Stimulated activated effector memory CD8-positive, alpha-beta T cell treated with anti-CD3 and anti-CD28 coated beads, Interleukin-12 subunit alpha, Interleukin-12 subunit beta, amount 100 ng/mL, for 72 hours (primary cell): ENCODE data around the gene MYCBP2.
"Not testable (repeated sequence)": the region's sequence is repeated elsewhere in the genome, so short reads cannot be mapped to it uniquely, and the experiment has no call there.

Experiments used
- ATAC-seq: fragments of 150-1000 bp; cut with Tn5 transposase; 2 replicates; pipeline ENCODE4 v1.10.0; 2021
- DNase-seq, 2 donors: peaks; one replicate each; pipeline ENCODE4 v3.0.0; 2021 to 2022; ENCODE audit warnings: low spot score in 2 of 2
- H3K27ac Mint-ChIP-seq: one replicate; pipeline ENCODE4 v1.8.0; 2022; ENCODE audit warnings: mild to moderate bottlenecking, mixed read lengths
- H3K36me3 Mint-ChIP-seq: one replicate; pipeline ENCODE4 v1.8.0; 2022; ENCODE audit warnings: mild to moderate bottlenecking, mixed read lengths
- H3K4me1 Mint-ChIP-seq: one replicate; pipeline ENCODE4 v1.8.0; 2022; ENCODE audit warnings: mixed read lengths
- H3K4me3 Mint-ChIP-seq: one replicate; pipeline ENCODE4 v1.8.0; 2022; ENCODE audit warnings: mild to moderate bottlenecking, mixed read lengths
- H3K9me3 Mint-ChIP-seq: one replicate; pipeline ENCODE4 v1.8.0; 2022; ENCODE audit warnings: mixed read lengths

The MYCBP2 gene

DNA sequence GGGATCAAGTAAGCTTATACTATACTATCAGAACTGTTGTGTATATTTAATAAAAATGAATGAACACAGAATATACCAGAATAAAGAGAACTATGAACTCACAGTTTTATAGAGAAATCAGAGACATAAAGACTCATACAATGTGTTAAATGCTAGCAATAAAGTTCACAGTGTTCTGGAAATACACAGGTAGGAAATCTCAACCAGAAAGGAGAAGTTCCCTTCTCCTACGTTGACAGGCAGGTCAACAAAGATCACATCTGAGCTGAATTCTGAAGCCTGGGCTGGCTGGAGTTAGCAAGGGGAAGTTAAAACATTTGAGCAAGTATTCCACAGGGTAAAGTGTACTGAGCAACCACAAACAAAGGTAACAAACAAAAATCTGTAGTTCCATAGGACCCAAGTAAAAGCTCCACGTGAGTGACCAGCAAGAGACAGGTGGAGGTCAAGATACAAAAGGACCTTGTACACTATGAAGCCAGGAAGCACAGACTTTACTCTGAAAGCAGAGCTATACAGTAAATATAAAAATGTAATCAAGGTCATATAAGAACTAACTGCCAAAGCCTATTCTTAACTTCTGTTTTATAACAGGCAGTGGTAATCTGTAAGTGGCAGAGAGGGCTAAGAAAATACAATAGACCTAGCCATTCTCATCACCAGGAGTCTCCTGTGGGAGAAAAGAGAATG lies 312.9 kb downstream of the MYCBP2 start:
- H3K4me1 Mint-ChIP-seq, result peaks cover 37% of the 10 kb centered on the region
- H3K4me3 Mint-ChIP-seq, result no peak overlapping the region
- ATAC-seq (no peak), DNase-seq (no peak)
- H3K27ac Mint-ChIP-seq, result no peak overlapping the region
- peaks cover 100% of the 10 kb centered on the region for H3K36me3 Mint-ChIP-seq
- no peaks in the 10 kb centered on the region for H3K9me3 Mint-ChIP-seq

DNA sequence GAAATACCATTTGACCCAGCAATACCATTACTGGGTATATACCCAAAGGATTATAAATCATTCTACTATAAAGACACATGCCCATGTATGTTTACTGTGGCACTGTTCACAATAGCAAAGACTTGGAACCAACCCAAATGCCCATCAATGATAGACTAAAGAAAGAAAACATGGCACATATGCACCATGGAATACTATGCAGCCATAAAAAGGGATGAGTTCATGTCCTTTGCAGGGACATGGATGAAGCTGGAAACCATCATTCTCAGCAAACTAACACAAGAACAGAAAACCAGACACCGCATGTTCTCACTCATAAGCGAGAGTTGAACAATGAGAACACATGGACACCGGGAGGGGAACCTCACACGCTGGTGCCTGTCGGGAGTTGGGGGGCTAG lies 317.2 kb downstream of the MYCBP2 start:
- Mint-ChIP-seq H3K36me3 (peaks cover 94% of the 10 kb centered on the region), H3K4me1 (peaks cover 30% of the 10 kb centered on the region), H3K27ac (peak overlapping the region; percentile 58)
- not testable (repeated sequence) for DNase-seq, H3K9me3 Mint-ChIP-seq, ATAC-seq, H3K4me3 Mint-ChIP-seq

DNA sequence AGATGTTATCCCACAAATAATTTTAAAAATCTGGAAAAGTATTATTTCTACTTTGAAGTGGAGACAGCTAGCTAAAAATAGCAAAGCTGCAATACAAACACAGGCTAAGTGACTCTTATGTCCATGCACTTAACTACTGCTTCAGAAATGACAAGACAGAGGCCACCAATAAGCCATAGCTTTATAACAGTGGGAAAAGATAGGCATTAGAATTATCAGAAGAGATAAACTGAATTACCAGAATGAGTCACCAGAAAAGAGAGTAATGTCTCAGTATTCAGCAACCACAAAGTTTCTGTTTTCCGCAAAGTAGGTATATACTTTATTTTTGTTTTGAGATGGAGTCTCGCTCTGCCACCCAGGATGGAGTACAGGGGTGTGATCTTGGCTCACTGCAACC lies 317.9 kb downstream of the MYCBP2 start:
- Mint-ChIP-seq H3K4me3 (no peak overlapping the region), H3K4me1 (peaks cover 24% of the 10 kb centered on the region), H3K9me3 (no peaks in the 10 kb centered on the region), H3K36me3 (peaks cover 94% of the 10 kb centered on the region), H3K27ac (peak overlapping the region; percentile 58)
- DNase-seq, result no peak
- ATAC-seq, result peak; percentile 98

DNA sequence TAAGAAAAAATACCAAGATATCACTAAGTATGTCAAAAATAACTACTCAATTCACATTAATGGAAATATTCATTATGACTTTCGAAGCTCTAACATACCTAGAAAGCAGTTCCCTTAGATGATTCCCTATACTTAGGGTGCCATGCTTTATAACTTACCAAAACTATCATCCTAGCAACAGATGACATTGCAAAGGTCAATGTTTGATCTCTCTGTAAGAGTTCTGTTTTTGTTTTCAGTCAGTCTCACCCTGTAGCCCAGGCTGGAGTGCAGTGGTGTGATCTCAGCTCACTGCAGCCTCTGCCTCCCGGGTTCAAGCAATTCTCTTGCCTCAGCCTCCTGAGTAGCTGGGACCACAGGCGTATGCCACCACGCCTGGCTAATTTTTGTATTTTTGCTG lies 318.6 kb downstream of the MYCBP2 start:
- Mint-ChIP-seq H3K4me1 (peaks cover 17% of the 10 kb centered on the region), H3K36me3 (peaks cover 94% of the 10 kb centered on the region), H3K27ac (peak overlapping the region; percentile 58)
- not testable (repeated sequence) for H3K4me3 Mint-ChIP-seq, H3K9me3 Mint-ChIP-seq, DNase-seq
- ATAC-seq, result peak; percentile 55

DNA sequence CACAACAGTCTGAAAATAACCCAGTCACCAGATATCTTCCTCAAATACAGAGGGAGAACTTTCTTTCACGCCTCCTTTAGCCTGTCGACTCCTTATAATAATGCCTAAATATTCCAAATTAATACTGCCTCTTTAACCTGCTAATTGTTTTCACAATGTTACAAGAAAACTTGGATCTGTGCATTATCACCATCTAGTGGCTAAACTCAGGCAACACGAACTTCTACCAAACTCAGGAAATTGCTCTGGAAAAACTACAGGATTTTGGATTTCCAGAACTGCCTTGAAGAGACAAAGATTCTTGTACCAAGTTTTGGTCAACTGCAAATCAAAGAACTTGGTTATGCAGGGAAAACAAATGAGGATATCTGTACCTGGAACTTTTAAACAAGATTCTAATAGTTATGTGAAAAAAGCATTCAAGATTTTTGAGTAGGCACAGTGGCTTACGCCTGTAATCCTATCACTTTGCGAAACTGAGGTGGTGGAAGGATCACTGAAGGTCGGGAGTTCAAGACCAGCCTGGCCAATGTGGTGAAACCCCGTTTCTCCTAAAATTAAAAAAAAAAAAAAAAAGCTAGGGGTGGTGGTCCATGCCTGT lies 324.2 kb downstream of the MYCBP2 start:
- no peaks in the 10 kb centered on the region for H3K9me3 Mint-ChIP-seq
- H3K27ac Mint-ChIP-seq, result no peak overlapping the region
- no peak for DNase-seq
- no peak for ATAC-seq
- H3K36me3 Mint-ChIP-seq, result peaks cover 82% of the 10 kb centered on the region
- no peaks in the 10 kb centered on the region for H3K4me1 Mint-ChIP-seq
- no peak overlapping the region for H3K4me3 Mint-ChIP-seq

DNA sequence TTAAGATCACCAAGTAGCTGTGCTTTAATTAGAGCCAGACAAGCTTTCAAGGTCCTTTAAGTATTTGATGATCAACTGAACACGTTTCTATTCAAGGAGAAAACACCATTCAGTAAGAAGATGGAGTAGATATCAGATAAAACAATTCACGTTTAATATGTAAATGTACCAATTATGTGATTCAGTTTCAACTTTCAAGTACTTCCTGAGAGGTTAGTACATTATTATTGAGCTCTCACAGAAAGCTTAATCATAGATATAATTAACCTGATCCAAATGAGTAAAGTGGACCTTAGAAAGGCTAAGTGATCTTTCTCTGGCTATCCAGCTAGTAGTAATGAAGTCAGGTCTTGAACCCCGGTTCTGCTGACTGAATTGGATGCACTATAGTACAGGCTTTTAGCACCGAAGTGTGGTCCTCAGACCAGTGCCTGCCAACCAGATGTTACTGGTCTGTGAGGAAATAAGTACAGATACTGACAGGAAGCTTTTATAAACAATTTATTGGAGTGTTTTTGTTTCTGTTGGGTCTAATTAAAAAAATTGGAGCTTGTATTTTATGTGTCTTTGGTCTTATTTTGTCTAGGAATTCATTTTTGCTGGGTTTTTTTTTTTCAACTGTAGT lies 324.8 kb downstream of the MYCBP2 start:
- Mint-ChIP-seq H3K4me3 (no peak overlapping the region), H3K27ac (no peak overlapping the region), H3K9me3 (no peaks in the 10 kb centered on the region), H3K4me1 (no peaks in the 10 kb centered on the region), H3K36me3 (peaks cover 82% of the 10 kb centered on the region)
- no peak for ATAC-seq
- DNase-seq, result no peak

DNA sequence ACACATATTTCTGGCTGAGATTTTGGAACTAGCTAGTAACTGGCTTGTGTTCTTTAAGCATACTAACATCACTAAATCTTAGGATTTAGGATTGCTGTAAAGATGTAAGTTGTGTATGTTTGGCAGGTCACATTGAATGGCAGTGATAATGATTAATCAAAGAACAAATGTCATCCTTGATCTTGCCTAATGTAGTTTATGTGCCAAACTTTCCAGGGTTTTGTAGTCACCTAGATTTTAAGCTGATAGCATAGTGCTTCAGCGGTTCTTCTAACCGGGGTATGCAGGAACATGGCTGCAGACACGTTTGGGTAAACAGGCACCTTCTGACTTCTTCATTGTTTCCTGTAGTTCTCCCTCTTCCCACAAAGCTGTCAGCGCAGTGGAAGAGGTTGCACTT lies 325.4 kb downstream of the MYCBP2 start:
- Mint-ChIP-seq H3K9me3 (no peaks in the 10 kb centered on the region), H3K36me3 (peaks cover 80% of the 10 kb centered on the region), H3K27ac (no peak overlapping the region), H3K4me1 (no peaks in the 10 kb centered on the region), H3K4me3 (no peak overlapping the region)
- ATAC-seq, result no peak
- DNase-seq, result no peak

DNA sequence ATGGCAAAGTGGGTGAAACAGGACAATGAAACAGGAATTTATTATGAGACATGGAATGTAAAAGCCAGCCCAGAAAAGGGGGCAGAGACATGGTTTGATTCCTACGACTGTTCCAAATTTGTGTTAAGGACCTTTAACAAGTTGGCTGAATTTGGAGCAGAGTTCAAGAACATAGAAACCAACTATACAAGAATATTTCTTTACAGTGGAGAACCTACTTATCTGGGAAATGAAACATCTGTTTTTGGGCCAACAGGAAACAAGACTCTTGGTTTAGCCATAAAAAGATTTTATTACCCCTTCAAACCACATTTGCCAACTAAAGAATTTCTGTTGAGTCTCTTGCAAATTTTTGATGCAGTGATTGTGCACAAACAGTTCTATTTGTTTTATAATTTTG lies 326.4 kb downstream of the MYCBP2 start:
- H3K4me3 Mint-ChIP-seq, result no peak overlapping the region
- DNase-seq (no peak), ATAC-seq (no peak)
- no peak overlapping the region for H3K27ac Mint-ChIP-seq
- H3K4me1 Mint-ChIP-seq, result no peaks in the 10 kb centered on the region
- H3K9me3 Mint-ChIP-seq, result no peaks in the 10 kb centered on the region
- H3K36me3 Mint-ChIP-seq, result peaks cover 83% of the 10 kb centered on the region
